Spleen (tissue), 11 donors: Measurements from ENCODE around the gene SPATC1L. TPM values are rescaled to one million over a fixed set of nuclear protein-coding genes. Genes with fewer than 3 reads are reported as not detected.

ENCODE experiments used
- DNase-seq: peaks from one replicate; pipeline ENCODE4 v3.0.0-alpha.2; 2020
- H3K27ac ChIP-seq, 8 donors: fragments of 200-600 bp; sonication (generic) in 7 of 8; 1 replicate in 4 of 8; 2 replicates in 4 of 8; pipeline versions ENCODE4 v1.5.0 to v1.8.0; 2016 to 2021; ENCODE audit warnings: inconsistent platforms in 4 of 8, mild to moderate bottlenecking in 4 of 8, moderate library complexity in 1 of 8
- H3K27me3 ChIP-seq, 7 donors: fragments of 200-600 bp; sonication (generic) in 6 of 7; replicated peaks in 1 of 7; 1 replicate in 4 of 7; 2 replicates in 3 of 7; pipeline versions ENCODE4 v1.5.0 to v1.8.0; 2016 to 2021; ENCODE audit warnings: inconsistent platforms in 3 of 7, mild to moderate bottlenecking in 1 of 7
- H3K36me3 ChIP-seq, 6 donors: fragments of 200-600 bp; sonication (generic) in 5 of 6; 1 replicate in 4 of 6; 2 replicates in 2 of 6; pipeline versions ENCODE4 v1.5.0 to v1.8.0; 2016 to 2021; ENCODE audit warnings: inconsistent platforms in 2 of 6
- H3K4me1 ChIP-seq, 6 donors: fragments of 200-600 bp; sonication (generic) in 5 of 6; 1 replicate in 3 of 6; 2 replicates in 3 of 6; pipeline versions ENCODE4 v1.5.0 to v1.8.0; 2016 to 2021; ENCODE audit warnings: inconsistent platforms in 3 of 6
- H3K4me3 ChIP-seq, 8 donors: fragments of 200-600 bp; sonication (generic) in 7 of 8; 1 replicate in 4 of 8; 2 replicates in 4 of 8; pipeline versions ENCODE4 v1.5.0 to v1.8.0; 2016 to 2021; ENCODE audit warnings: inconsistent platforms in 4 of 8, mild to moderate bottlenecking in 4 of 8, moderate library complexity in 2 of 8
- H3K9me3 ChIP-seq, 8 donors: fragments of 200-600 bp; sonication (generic) in 7 of 8; 1 replicate in 4 of 8; 2 replicates in 4 of 8; pipeline versions ENCODE4 v1.5.0 to v1.8.0; 2016 to 2021; ENCODE audit warnings: inconsistent platforms in 4 of 8
- POLR2A ChIP-seq, 3 donors: fragments of 450-650 bp; IDR thresholded peaks; one replicate each; pipeline ENCODE4 v1.5.1; 2017; ENCODE audit warnings: antibody characterized with exemption in 3 of 3, mild to moderate bottlenecking in 1 of 3
- POLR2AphosphoS5 ChIP-seq, 3 donors: sonication (generic); formaldehyde crosslinking; IDR thresholded peaks; one replicate each; pipeline ENCODE4 v1.5.1; 2017; ENCODE audit warnings: antibody characterized with exemption in 3 of 3
- WGBS, 5 donors: extraction: QIAGEN DNeasy Blood & Tissue Kit in 3 of 5; methylation state at CpG; one replicate each; pipeline versions ENCODE4 v1.1.5 to v1.1.7; 2013 to 2018; 5-methylcytosine and 5-hydroxymethylcytosine counted together
- intact Hi-C: fragments of 100-400 bp; cut with DNase I; formaldehyde crosslinking; loops from one replicate; pipeline ENCODE4 v1.15.0; 2023; ENCODE audit warnings: low total_unique reads
- polyA plus RNA-seq, 3 donors: library from polyadenylated mRNA; stranded (reverse); fragments of 200-250 nt; gene quantifications; one replicate each; pipeline ENCODE4 v1.2.1, GENCODE V29; 2013
- total RNA-seq, 7 donors: library from RNA; depleted of rRNA in 3 of 7; stranded (reverse); fragments of >200 nt in 3 of 7; fragmentation: NEBNext Ultra II Directional in 4 of 7; extraction: Animal tissue kit (Norgen Biotek cat#: 25700) in 4 of 7; gene quantifications; one replicate each; pipeline versions ENCODE4 v1.1.0 to v1.2.1, GENCODE V29; 2016 to 2021
- TF ChIP-seq, protein P1 (sequence below), 11 experiments: fragments of 200-600 bp in 7 of 11; fragments of 450-650 bp in 4 of 11; sonication (generic) in 4 of 11; IDR thresholded peaks in 8 of 11; conservative IDR thresholded peaks in 3 of 11; 1 replicate in 7 of 11; 2 replicates in 4 of 11; pipeline versions ENCODE4 v1.4.0 to v1.8.0; 2016 to 2021; ENCODE audit warnings: antibody characterized with exemption in 11 of 11, inconsistent platforms in 4 of 11, mild to moderate bottlenecking in 1 of 11
- donor health status: healthy with polysubstance abuse.
- donor health status: DM: no; HTN: no; CAD: no; lungs with moderate emphysema.
- donor health status: DM: no; HTN: no; CAD: no.
- donor health status: Bipolar disorder and iron deficiency.
- donor health status: healthy.
- donor health status: DM: no; HTN: no; CAD: no.
- donor health status: DM: yes; HTN: yes; CAD: no.

The SPATC1L gene
- total and polyA plus RNA-seq, 10 donors, result 4.4 to 13.4 (median 9.8) TPM

DNA sequence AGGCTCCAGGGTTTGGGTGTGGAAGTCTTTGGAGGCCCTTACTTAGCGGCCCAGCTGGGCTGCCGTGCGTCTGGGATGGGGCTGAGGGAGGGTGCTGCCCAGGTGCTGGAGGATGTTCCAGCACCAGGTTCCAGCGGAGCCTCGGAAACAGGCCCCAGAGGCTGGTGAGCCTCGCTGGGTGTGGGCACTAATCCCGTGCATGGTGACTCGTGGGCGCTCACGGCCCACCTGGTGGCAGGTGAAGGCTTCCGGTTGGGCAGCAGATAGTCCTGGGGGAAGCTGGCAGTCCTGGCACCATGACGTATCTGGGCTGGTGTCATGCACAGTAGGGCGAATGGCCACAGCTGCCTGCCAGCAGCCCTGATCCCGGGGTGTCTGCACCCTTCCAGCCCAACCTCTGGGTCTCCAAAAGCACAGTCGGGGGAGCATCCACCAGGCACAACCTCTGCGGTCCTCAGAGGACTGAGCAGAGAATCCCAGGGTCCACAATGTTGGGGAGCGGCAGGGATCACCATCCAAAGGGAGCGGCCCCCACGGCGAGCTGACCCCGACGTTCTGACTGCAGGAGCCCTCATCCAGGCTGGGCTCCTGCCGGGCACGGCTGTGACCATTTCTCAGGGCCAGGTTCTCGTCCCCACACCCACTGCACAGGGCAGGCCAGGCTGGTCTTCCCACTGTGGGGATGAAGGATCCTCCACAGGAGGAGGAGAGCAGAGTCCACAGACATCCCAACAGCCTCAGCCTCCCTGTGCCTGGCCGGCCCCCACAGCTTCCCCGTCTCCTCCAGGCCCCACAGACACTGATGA is 54.2 kb downstream of the SPATC1L start:
- TF ChIP-seq, protein P1, sequence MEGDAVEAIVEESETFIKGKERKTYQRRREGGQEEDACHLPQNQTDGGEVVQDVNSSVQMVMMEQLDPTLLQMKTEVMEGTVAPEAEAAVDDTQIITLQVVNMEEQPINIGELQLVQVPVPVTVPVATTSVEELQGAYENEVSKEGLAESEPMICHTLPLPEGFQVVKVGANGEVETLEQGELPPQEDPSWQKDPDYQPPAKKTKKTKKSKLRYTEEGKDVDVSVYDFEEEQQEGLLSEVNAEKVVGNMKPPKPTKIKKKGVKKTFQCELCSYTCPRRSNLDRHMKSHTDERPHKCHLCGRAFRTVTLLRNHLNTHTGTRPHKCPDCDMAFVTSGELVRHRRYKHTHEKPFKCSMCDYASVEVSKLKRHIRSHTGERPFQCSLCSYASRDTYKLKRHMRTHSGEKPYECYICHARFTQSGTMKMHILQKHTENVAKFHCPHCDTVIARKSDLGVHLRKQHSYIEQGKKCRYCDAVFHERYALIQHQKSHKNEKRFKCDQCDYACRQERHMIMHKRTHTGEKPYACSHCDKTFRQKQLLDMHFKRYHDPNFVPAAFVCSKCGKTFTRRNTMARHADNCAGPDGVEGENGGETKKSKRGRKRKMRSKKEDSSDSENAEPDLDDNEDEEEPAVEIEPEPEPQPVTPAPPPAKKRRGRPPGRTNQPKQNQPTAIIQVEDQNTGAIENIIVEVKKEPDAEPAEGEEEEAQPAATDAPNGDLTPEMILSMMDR (IDR thresholded peaks at IDR 0.05 in 8 of 11, conservative IDR thresholded peaks at IDR 0.05 in 3 of 11), result no peak
- TF ChIP-seq POLR2A (IDR thresholded peaks at IDR 0.05), result no peak
- TF ChIP-seq POLR2AphosphoS5 (IDR thresholded peaks at IDR 0.05), result no peak
- Histone ChIP-seq H3K4me1 (peaks cover 0 to 9% (median 0%) of the 10 kb centered on the region in 6 donors), H3K27me3 (no peaks in the 10 kb centered on the region), H3K9me3 (no peaks in the 10 kb centered on the region), H3K36me3 (peaks cover 0 to 36% (median 14%) of the 10 kb centered on the region in 6 donors), H3K4me3 (no peak overlapping the region), H3K27ac (no peak overlapping the region)
- WGBS, 5 donors, result 88 to 92% (median 89%) methylated on average over 18 to 27 of the region's 27 CpGs
- intact Hi-C loops, result no loop called here
- DNase-seq, result peak; percentile 65

DNA sequence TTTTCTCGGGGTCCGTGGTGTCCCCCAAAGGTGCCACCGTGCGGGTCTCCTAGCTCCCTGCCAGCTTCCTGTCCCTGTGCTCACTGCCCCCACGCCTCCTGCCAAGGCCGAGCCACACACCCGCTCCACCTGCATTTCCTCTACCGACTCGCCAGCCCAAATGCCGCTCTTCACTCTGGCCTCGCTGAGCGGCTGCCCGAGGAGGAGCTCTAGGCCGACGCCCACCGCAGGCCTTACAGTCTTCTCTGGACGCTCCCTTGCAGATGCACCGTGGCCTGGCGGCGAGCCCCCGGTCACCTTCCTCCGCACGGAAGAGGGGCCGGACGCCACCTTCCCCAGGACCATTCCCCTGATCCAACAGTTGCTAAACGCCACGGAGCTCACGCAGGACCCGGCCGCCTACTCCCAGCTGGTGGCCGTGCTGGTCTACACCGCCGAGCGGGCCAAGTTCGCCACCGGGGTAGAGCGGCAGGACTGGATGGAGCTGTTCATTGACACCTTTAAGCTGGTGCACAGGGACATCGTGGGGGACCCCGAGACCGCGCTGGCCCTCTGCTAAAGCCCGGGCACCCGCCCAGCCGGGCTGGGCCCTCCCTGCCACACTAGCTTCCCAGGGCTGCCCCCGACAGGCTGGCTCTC is 55.2 kb downstream of the SPATC1L start:
- TF ChIP-seq POLR2A (IDR thresholded peaks at IDR 0.05) (no peak), POLR2AphosphoS5 (IDR thresholded peaks at IDR 0.05) (peak in 1 of 3 donors; percentile 45)
- TF ChIP-seq, protein P1 (IDR thresholded peaks at IDR 0.05 in 8 of 11, conservative IDR thresholded peaks at IDR 0.05 in 3 of 11), result no peak

DNA sequence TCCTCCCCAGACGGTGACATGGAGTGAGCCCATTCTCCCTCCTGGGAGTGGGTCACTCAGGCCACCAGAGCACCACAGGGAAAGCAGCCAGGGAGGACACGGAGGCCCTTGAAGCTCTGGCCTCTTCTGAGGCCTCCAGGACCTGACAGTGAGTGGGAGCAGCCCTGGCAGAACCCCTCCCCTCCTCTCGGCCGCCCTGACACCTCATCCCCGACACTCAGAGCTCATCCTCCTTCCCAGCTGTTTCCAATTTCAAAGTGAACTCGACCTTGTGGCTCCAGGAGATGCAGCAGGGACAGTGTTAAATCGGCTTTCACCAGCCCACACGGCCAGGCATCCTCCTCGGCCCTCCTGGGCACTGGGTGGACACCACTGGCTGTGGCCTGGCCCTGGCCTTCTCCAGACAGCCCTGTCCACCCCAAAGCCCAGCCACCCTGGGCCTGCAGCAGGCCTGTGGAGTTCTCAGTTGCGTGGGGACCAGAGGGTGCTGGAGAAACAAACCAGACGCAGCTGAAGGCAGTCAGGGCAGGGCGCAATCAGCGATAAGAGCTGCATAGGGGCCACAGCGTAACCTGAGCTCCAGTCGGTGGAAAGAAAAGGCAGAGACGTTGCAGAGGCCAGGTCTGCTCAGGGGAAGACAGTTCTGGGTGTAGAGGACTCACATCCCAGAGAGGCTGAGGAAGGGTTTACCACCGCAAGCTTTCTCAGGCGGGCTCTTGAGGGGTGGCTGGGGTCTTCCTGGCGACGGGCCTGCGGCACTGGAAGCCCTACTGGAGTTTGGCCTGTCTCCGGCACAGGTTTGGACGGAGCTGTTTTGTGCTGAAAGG is 55.9 kb downstream of the SPATC1L start:
- TF ChIP-seq, protein P1 (IDR thresholded peaks at IDR 0.05 in 8 of 11, conservative IDR thresholded peaks at IDR 0.05 in 3 of 11), result no peak
- TF ChIP-seq POLR2AphosphoS5 (IDR thresholded peaks at IDR 0.05) (no peak), POLR2A (IDR thresholded peaks at IDR 0.05) (no peak)
- peaks cover 0 to 9% (median 0%) of the 10 kb centered on the region in 6 donors for H3K4me1 ChIP-seq
- 74 to 81% (median 79%) methylated on average over 20 to 23 of the region's 23 CpGs for WGBS, 5 donors
- intact Hi-C loops, result no loop called here
- H3K27me3 ChIP-seq, result no peaks in the 10 kb centered on the region
- peaks cover 0 to 44% (median 14%) of the 10 kb centered on the region in 6 donors for H3K36me3 ChIP-seq
- no peaks in the 10 kb centered on the region for H3K9me3 ChIP-seq
- DNase-seq, result peak; percentile 52
- H3K4me3 ChIP-seq, result no peak overlapping the region
- H3K27ac ChIP-seq, result no peak overlapping the region

More for the DNA sequence above, 55.2 kb downstream of the SPATC1L start:
- Histone ChIP-seq H3K4me3 (no peak overlapping the region), H3K27me3 (no peaks in the 10 kb centered on the region), H3K36me3 (peaks cover 0 to 44% (median 14%) of the 10 kb centered on the region in 6 donors), H3K4me1 (peaks cover 0 to 9% (median 0%) of the 10 kb centered on the region in 6 donors), H3K9me3 (no peaks in the 10 kb centered on the region), H3K27ac (no peak overlapping the region)
- peak; percentile 67 for DNase-seq
- intact Hi-C loops, result no loop called here
- 83 to 93% (median 87%) methylated on average over 27 to 45 of the region's 45 CpGs for WGBS, 5 donors
